ENCODE results near the gene TECTB.

DNA sequence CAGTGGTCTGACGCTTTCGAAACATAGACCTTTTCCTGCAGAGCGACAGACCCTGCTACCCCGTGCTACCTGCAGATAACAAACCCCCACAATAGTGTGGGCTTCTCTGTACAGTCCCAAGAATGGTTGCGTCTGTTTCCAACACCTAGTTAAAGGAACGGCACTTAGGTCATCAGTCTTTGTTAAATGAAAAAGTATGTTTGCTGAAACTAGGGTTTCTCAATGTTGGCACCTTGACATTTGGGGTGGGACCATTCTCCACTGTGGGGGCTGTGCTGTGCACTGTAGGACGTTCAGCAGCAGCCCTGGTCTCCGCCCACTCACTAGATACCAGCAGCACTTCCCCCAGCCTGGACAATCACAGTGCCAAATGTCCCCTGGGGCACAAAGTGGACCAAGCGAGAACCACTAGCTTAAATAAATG is 13.7 kb downstream of the TECTB start:
- TF ChIP-seq POLR2A (IDR thresholded peaks at IDR 0.05; ENCODE audit: low read length) = no peak
- no peak for TF ChIP-seq GATA1 (IDR thresholded peaks at IDR 0.05; ENCODE audit: low read depth, low read length)
